HL-60/S4 treated with phorbol 12-myristate 13-acetate at 8.2 ng/mL for 4 days and 3 days (cell line): ENCODE results near the gene UBE2I.

Experiments used
- in situ Hi-C: fragments of 300-500 bp; cut with MboI; formaldehyde crosslinking; loops from 2 replicates; pipeline ENCODE4 v1.15.0; 2022; ENCODE audit warnings: low sequenced_read_pairs

Gene UBE2I

DNA sequence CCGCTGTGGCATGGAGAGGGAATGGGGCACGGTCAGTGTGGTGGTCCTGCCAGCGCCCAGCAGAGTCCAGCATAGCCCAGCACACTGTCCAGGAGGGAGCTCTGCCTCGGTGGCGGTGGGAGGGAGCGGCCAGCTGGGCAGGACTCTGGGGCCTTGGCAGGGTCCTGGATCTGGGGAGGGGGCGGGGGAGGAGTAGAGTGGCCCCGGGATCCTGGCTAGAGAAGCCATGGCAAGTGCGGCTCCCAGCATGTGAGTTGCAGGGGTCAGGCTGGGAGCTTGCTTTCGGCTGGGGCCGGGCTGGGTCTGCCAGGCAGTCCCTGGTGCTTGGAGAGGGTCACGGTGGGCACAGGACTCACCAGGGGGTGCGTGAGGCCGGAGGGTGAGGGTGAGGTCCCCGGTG is 46.2 kb downstream of the UBE2I start:
- in situ Hi-C loops, result no loop called here

- in situ Hi-C loops, result no loop called here
Observed at GRCh38 chr16:1356061-1356900, 46.8 kb downstream of the UBE2I start.

DNA sequence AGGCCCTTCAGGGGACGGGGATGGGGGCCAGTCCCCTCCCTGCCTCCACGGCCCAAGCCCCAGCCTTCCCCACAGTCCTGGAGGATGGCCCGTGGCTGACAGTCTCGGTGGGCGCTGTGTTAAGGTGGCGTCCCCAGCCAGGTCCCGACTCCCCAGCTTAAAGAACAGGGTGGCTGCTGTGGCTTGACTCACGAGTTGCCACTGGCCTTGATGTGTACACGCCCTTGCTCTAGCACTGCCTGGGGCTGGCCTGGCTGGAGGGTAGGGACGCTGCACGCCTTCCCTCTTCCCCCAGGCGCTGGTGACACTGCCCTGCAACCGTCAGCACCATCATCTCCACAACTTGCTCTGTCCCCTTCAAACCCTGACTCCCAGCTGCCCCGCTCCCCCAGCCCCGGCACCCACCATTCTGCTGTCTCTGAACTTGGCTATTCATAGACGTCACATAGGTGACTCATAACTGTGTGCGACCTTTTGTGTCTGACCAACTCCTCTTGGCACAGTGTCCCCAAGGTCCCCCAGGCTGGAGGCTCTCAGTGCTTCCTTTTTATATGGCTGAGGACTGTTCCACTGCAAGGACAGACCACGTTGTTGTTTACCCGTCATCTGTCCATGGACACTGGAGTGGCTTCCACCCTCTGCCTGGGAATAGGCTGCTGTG is 48.6 kb downstream of the UBE2I start:
- in situ Hi-C loops, result no loop called here

GRCh38 chr16:1361685-1362360 is 52.4 kb downstream of the UBE2I start:
- in situ Hi-C loops, result no loop called here

DNA sequence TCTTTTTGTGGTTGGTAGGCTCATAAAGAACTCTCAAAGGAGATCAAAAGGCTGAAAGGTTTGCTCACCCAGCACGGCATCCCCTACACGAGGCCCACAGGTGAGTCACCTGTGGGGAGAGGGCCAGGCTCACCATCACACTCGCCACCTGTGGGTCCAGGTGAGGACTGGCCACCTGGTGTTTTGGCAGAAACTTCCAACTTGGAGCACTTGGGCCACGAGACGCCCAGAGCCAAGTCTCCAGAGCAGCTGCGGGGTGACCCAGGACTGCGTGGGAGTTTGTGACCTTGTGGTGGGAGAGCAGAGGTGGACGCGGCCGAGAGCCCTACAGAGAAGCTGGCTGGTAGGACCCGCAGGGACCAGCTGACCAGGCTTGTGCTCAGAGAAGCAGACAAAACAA is 53.4 kb downstream of the UBE2I start:
- in situ Hi-C loops, result no loop called here

- in situ Hi-C loops, result no loop called here
Observed at GRCh38 chr16:1363501-1364041, 54.1 kb downstream of the UBE2I start.

GRCh38 chr16:1364510-1364909 is 55.1 kb downstream of the UBE2I start:
- in situ Hi-C loops, result no loop called here

DNA sequence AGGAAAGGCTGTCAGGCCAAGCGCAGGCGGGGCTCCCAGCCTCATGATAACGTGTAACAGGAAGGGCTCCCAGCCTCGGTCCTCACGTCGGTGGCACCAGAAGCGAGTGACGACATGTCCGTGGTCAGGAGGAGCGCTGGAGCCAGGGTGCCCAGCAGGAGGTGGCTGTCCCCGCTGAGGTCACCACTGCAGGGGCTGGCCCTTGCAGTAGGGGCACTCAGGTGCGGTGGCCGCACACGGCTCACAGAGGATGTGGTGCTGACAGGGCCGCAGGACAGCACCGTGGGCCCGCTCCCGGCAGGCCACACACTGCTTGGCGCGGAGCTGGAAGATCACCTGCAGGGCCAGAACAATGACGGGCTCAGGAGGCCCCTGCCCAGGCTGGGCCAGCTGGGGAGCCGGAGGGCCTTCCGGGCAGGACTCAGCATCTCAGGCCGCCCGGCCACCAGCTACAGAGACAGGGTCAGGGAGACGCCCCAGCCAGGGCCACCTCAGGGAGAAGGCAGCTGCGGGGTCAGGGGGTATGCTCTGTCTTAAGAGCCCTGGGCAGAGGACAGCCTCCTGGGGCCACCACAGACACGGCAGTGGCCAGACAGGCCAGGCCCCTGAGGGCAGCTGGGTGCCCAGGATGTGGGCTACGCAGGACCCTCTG is 56.8 kb downstream of the UBE2I start:
- in situ Hi-C loops, result no loop called here

- in situ Hi-C loops, result no loop called here
Observed at GRCh38 chr16:1366712-1367299, 57.4 kb downstream of the UBE2I start.

- in situ Hi-C loops, result no loop called here
Observed at GRCh38 chr16:1367486-1368174, 58.2 kb downstream of the UBE2I start.

DNA sequence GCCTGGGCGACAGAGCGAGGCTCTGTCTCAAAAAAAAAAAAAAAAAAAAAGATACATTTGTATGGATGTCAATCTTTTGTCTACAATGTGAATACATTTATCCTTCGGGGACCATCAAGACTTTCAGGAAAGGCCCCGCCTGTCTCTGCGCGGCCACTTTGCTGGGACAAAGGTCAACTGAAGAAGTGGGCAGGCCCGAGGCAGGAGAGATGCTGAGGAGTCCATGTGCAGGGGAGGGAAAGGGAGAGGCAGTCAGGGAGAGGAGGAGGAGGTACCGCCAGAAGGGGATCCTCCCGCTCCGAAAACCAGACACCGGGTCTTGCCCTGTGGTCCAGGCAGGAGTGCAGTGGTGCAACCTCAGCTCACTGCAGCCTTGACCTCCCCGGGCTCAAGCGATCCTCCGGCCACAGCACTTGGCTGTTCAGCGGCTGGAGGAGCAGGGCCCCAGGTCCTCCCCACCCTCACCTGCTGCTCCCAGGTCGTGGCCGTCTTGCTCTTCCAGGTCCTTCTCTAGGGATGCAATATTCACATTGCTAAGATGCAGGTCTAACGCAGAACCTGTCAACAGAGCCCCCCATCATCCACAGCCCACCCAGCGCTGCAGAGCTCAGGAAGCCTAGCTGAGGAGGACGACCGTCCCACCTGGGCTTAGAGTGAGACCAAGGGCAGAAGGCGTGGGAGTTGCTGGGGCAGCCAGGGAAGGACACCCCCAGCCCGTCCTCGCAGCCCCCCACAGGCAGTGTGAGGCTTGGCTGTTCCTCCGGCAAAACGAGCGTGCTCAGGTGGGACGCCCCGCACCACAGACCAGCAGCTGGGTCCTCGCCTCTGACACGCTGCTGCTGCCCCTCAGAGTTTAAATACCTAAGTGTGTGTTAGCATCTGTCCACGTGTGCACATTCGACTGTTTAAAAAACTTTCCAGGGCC is 61.9 kb downstream of the UBE2I start:
- in situ Hi-C loops, result no loop called here

DNA sequence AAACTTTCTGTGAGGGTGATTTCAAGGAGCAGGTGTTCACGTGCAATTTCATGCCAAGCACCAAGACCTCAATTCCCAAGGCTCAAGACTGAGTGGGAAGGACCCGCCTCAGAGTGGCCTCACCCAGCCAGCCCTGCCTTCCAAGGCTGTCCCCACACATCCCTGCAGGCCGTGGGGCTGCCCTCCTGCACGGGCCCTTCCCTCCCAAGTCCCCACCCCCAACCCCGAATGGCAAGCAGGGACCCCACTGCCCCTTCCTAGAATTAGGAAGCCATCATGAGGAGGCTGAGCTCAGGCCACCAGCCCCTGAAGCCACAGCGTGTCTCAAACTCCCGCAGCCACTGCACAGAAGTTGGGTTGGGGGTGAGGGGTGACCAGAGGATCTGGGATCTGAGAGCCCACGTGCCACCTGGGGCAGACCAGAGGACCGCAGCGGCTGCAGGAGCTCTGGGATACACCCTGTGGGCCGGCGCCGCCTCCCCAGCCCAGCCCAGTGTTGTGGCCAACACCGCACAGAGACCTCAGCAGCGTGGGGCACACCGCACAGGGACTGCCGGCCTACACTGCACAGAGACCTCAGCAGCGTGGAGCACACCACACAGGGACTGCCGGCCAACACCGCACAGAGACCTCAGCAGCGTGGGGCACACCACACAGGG is 63.0 kb downstream of the UBE2I start:
- in situ Hi-C loops, result no loop called here

GRCh38 chr16:1374418-1375297 is 65.2 kb downstream of the UBE2I start:
- in situ Hi-C loops, result no loop called here

DNA sequence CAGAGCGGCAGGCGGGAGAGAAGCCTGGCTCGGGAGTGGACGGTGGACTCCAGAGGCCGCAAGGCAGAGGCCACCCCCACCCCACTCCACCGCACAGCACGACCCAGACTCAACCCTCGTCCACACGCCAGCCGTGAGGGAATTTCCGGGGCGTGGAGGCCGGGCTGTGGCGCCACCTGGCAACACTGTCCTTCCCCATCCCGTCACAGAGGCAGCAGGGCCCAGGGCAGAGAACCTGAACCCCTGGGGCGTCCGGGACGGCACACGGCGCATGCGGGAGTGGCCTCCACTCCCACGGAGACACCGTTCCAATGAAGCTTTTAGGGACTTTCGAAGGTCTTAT is 65.8 kb downstream of the UBE2I start:
- in situ Hi-C loops, result no loop called here

GRCh38 chr16:1375741-1376410 is 66.4 kb downstream of the UBE2I start:
- in situ Hi-C loops, result no loop called here
